GM13977 (cell line): ENCODE results near the gene ACP3.

Source experiments
- DNase-seq: peaks from one replicate; pipeline ENCODE4 v3.0.0; 2012; ENCODE audit warnings: low spot score
- CTCF ChIP-seq: IDR thresholded peaks from 2 replicates; pipeline ENCODE4 v1.5.1; 2012; ENCODE audit warnings: mild to moderate bottlenecking, control low read depth; ENCODE audit not compliant: insufficient read depth; ENCODE audit errors: extremely low read depth, missing control alignments
- in situ Hi-C: fragments of 300-500 bp; cut with MboI; formaldehyde crosslinking; loops from one replicate; pipeline ENCODE4 v1.12.0; 2022; ENCODE audit warnings: low sequenced_read_pairs, low pct_unique_long_range_greater_than_20kb, mixed read lengths, inconsistent platforms; ENCODE audit not compliant: unreplicated experiment

Gene ACP3

GRCh38 chr3:132352556-132353143, 35.4 kb downstream of the ACP3 start:
- DNase-seq: peak; percentile 61
- TF ChIP-seq CTCF: peak; percentile 82
- in situ Hi-C loops: no loop called here

DNA sequence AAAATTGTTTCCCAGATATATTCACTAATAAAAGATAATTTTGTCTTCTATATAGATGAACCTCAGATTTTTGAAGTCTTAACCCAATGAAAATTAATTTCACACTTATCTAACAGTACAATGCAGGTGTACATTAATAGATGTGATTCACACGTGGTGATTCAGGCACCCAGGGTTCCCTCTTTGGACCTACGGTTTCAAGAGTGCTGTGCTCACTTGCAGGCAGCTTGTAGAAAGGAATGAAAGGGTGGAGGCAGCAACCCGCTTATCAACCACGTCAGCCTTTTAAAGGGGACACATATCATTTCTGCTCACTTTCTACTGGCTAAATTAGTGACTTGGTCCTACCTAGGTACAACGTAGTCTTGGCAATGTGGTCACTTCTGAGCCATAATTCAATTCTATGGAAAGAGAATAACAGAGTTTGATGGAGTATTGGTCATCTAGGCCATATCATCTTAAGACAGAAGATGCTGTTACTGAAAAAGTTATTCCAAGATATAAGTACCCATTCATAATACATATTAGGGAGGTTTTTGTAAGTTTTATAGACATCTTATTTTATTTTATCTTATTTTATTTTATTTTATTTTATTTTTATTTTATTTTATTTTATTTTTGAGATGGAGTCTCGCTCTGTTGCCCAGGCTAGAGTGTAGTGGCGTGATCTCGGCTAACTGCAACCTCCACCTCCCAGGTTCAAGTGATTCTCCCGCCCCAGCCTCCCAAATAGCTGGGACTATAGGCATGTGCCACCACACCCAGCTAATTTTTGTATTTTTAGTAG, 37.9 kb downstream of the ACP3 start:
- in situ Hi-C loops: no loop called here

GRCh38 chr3:132356568-132356967, 39.4 kb downstream of the ACP3 start:
- in situ Hi-C loops: no loop called here
- TF ChIP-seq CTCF: no peak
- DNase-seq: no peak

More for the DNA sequence above, 37.9 kb downstream of the ACP3 start:
- no peak for DNase-seq
- no peak for TF ChIP-seq CTCF

DNA sequence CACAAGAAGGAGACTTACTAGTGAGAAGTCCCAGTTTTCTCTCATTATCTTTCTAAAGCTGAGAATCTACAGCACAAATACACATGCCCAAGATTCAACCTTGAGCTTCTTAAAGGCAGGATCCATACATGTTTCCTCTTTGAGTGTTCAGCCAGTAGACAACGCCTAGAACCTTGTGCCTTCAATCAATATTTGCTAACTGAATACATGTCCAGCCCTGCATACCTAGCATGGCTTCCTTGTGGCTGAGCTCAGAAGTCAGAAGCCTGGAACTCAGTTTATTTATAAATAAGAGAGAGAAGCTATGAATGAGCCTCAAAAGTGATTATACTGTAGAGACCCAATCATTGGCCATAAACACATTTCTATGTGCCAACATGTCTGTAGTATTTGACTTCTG, 43.5 kb downstream of the ACP3 start:
- DNase-seq: no peak
- no peak for TF ChIP-seq CTCF
- in situ Hi-C loops: no loop called here

DNA sequence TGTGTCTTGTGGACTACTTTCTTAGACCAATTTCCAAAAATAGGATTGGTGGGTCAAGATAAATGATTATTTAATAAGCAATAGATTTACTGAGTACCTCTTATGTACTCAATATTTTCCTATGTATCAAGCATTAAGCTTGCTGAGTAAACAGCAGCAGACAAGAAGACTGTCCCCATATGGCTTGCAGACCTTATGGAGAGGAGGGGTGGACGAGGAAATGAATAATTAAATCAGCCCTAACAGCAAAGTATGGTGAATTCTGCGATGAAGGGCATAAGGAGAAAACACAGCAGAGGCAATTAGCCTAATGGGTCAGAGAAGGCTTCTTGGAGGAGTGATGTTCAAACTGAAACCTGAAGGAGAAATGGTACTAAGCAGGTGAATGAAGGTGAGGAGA, 45.1 kb downstream of the ACP3 start:
- TF ChIP-seq CTCF: no peak
- DNase-seq: no peak
- in situ Hi-C loops: no loop called here

DNA sequence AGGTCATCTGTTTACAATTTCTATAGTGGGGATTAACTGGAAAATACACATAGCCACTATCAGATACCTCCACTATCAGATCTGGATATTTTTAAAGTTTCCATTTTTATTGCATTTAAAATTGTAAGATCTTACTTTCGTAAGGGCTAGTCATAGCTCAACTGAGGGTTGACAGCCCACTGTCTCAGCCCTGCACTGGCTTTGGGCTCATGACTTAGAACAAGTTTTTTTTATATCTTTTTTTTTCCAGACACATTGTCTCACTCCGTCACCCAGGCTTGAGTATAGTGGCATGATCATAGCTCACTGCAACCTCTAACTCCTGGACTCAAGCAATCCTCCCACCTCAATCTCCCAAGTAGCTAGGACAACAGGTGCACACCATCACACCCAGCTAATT, 51.3 kb downstream of the ACP3 start:
- DNase-seq: no peak
- in situ Hi-C loops: no loop called here
- TF ChIP-seq CTCF: no peak
